ENCODE measurements around the gene MGAM2.

MGAM2 gene

GRCh38 chr7:142104550-142105527 is 6.7 kb upstream of the MGAM2 start:
- no peak for TF ChIP-seq CTCF (conservative IDR thresholded peaks at IDR 0.05)
- no peak for TF ChIP-seq ZFX (IDR thresholded peaks at IDR 0.05)
- no peak overlapping the region for H3K27ac ChIP-seq

DNA sequence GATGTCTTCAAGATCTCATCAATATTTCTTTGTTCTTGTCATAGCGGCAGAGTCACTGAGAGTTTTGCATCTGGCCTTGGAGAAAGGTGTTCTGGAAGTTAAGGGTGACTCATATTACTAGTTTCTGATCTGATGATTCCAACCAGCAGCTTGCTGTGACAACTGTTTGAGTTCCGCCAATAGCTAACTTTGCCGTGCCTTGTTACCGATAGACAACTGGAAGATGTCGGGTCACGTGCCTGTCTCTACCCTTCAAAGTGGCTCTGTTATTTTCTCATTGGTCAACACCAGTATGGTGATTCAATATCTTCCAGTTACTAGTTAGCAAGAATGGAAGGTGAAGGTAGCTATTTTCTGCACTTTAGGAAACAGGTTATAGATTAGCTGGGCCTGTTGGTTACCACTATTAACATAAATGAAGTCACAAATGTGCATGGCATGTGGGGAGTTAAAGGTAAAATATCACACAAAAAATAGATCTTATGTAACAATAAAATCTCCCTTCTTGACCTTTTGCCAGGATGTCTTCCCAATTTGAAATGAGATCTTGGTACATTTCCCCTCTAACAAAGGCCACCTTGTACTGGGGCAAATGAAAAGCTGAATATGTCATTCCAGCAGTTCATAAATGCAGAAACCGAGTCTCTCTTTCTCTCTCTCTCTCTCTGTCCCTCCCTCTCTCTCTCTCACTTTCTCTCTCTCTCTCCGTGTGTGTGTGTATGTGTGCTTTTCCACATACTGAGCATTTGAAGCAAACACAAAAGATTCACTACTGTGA is 2.6 kb upstream of the MGAM2 start:
- no peak overlapping the region for H3K27ac ChIP-seq
- TF ChIP-seq ZFX (IDR thresholded peaks at IDR 0.05), result no peak

DNA sequence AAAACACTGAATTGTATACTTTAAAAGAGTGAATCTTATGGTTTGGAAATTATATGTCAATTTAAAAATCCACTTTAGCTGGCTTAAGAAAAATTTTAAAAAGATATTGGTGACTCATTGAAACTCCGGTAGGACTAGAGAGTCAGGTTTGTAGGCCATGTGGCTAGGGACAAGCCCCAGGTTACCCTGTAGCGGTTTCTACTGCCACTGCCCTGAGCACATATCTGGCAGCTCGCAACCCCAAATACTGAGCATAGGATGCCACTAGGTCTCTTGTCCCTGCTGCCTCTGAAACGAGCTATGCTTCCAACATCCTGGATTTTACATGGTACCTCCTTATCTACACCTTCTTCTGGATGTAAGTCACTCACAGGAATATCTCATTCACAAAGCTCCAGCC is 1.4 kb upstream of the MGAM2 start:
- no peak overlapping the region for H3K27ac ChIP-seq
- TF ChIP-seq ZFX (IDR thresholded peaks at IDR 0.05) (no peak), CTCF (conservative IDR thresholded peaks at IDR 0.05) (no peak)

GRCh38 chr7:142110638-142111037 is 880 bp upstream of the MGAM2 start:
- TF ChIP-seq CTCF (conservative IDR thresholded peaks at IDR 0.05) (peak; percentile 31), ZFX (IDR thresholded peaks at IDR 0.05) (no peak)
- no peak overlapping the region for H3K27ac ChIP-seq

- TF ChIP-seq ZFX (IDR thresholded peaks at IDR 0.05) (no peak), CTCF (conservative IDR thresholded peaks at IDR 0.05) (no peak)
- no peak overlapping the region for H3K27ac ChIP-seq
These were observed 568 bp downstream of the MGAM2 start for GRCh38 chr7:142112086-142112485.

DNA sequence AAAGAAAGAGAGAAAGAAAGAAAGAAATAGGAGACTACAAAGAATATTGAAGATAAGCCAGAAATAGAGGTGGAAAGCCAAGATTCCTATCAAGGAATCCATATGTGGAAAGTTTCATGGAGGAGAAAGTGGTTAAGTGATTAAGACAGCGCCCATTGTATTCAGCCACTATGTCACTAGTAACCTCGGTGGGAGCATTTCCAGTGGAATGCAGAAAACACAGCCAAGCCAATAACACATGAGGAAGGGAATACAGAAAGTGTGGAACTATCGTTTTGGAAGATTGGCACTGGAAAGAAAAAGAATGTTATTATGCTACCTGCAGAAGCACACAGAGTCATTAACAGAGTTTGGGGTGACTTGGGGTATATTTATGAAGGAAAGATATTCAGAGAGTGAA is 2.7 kb downstream of the MGAM2 start:
- H3K27ac ChIP-seq, result no peak overlapping the region
- no peak for TF ChIP-seq ZFX (IDR thresholded peaks at IDR 0.05)
- no peak for TF ChIP-seq CTCF (conservative IDR thresholded peaks at IDR 0.05)

GRCh38 chr7:142120524-142120923 is 9.0 kb downstream of the MGAM2 start:
- TF ChIP-seq ZFX (IDR thresholded peaks at IDR 0.05) (no peak), CTCF (conservative IDR thresholded peaks at IDR 0.05) (no peak)
- H3K27ac ChIP-seq, result no peak overlapping the region
